Measurements from ENCODE around the gene HDDC2.

DNA sequence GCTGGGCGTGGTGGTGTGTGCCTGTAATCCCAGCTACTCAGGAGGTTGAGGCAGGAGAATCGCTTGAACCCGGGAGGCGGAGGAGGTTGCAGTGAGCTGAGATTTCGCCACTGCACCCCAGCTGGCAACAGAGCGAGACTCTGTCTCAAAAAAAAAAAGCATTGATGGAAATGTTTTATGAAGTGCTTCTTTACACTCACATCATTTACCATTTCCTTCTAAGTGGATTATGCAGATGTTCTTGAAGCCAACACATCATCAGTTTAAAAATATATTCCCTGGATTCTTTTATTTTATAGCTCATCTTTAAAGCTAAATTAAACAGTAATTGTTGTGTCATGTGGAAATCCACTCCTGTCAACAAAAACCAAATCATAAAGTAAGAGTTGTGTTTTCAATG, 35.9 kb upstream of the HDDC2 start:
- TF ChIP-seq, protein P1, sequence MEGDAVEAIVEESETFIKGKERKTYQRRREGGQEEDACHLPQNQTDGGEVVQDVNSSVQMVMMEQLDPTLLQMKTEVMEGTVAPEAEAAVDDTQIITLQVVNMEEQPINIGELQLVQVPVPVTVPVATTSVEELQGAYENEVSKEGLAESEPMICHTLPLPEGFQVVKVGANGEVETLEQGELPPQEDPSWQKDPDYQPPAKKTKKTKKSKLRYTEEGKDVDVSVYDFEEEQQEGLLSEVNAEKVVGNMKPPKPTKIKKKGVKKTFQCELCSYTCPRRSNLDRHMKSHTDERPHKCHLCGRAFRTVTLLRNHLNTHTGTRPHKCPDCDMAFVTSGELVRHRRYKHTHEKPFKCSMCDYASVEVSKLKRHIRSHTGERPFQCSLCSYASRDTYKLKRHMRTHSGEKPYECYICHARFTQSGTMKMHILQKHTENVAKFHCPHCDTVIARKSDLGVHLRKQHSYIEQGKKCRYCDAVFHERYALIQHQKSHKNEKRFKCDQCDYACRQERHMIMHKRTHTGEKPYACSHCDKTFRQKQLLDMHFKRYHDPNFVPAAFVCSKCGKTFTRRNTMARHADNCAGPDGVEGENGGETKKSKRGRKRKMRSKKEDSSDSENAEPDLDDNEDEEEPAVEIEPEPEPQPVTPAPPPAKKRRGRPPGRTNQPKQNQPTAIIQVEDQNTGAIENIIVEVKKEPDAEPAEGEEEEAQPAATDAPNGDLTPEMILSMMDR (conservative IDR thresholded peaks at IDR 0.05; ENCODE audit: low read depth in 2 of 2): no peak
- TF ChIP-seq CREB1 (CRISPR knock-in tag; IDR thresholded peaks at IDR 0.05; ENCODE audit: low read depth) (no peak), EZH2 (IDR thresholded peaks at IDR 0.05; ENCODE audit: low read depth, unreplicated experiment) (no peak), EZH2phosphoT487 (IDR thresholded peaks at IDR 0.05; ENCODE audit: unreplicated experiment) (no peak)
